K562 (cell line): ENCODE measurements around the gene DGCR6. TPM values are rescaled to one million over a fixed set of nuclear protein-coding genes. Genes with fewer than 3 reads are reported as not detected.

Experiments
- ATAC-seq: fragments of 200-7000 bp; cut with Tn5 transposase; 3 replicates; pipeline ENCODE4 v1.9.1; 2020; ENCODE audit warnings: moderate library complexity
- Bru-seq: library from RNA; stranded (reverse); fragments of 400-500 nt; gene quantifications from one replicate; lab custom pipeline; 2021; lab: Mats Ljungman, UMichigan
- BruChase-seq, 2 experiments: library from RNA; stranded (reverse); fragments of 400-500 nt; gene quantifications; one replicate each; lab custom pipeline; 2021; lab: Mats Ljungman, UMichigan
- BruUV-seq: library from RNA; stranded (reverse); fragments of 400-500 nt; replicated peaks from 2 replicates; lab custom pipeline; 2021; lab: Mats Ljungman, UMichigan
- CTCF ChIA-PET: fragments of 300-600 bp; formaldehyde crosslinking; extraction: SDS; loops from one replicate; lab custom pipeline; 2021; ENCODE audit warnings: low intra/inter-chr PET ratio; lab: Yijun Ruan, JAX
- POLR2A ChIA-PET: fragments of 300-600, 350-650 bp; sonication (Branson Sonifier 250); formaldehyde crosslinking; extraction: SDS; loops from one replicate; lab custom pipeline; 2021; ENCODE audit warnings: antibody characterized with exemption, inconsistent platforms; lab: Yijun Ruan, JAX
- DNase-seq, 4 experiments: peaks; one replicate each; pipeline versions ENCODE4 v3.0.0 to v3.0.0-alpha.2; 2011 to 2018; ENCODE audit warnings: low spot score in 3 of 4, mixed read lengths in 3 of 4; ENCODE audit errors: extremely low read depth in 1 of 4
- FAIRE-seq: peaks from 2 replicates; lab custom pipeline; 2011; peaks lifted over from hg19 to GRCh38; lab: Jason Lieb, UNC
- H2AFZ ChIP-seq: 2 replicates; pipeline ENCODE4 v1.6.0; 2011; ENCODE audit warnings: low read depth, low read length, control low read depth, inconsistent platforms
- H3K27ac ChIP-seq: fragments of 200-600 bp; 3 replicates; pipeline ENCODE4 v1.8.0; 2011; ENCODE audit warnings: low read depth, mild to moderate bottlenecking, control low read depth, inconsistent platforms, low read length, moderate library complexity, mixed read lengths; ENCODE audit errors: extremely low read depth
- H3K27me3 ChIP-seq, 2 experiments: fragments of 300-600 bp in 1 of 2; 2 replicates in 1 of 2; 3 replicates in 1 of 2; pipeline versions ENCODE4 v1.6.0 to v1.8.0; 2011; ENCODE audit warnings: inconsistent platforms in 2 of 2, low read length in 2 of 2, mild to moderate bottlenecking in 1 of 2, mixed read lengths in 1 of 2, moderate library complexity in 1 of 2; ENCODE audit not compliant: control insufficient read depth in 2 of 2, insufficient read depth in 2 of 2
- H3K36me3 ChIP-seq: fragments of 300-600 bp; 3 replicates; pipeline ENCODE4 v1.8.0; 2011; ENCODE audit warnings: mild to moderate bottlenecking, low read length, inconsistent platforms; ENCODE audit not compliant: control insufficient read depth, insufficient read depth
- H3K4me1 ChIP-seq, 2 experiments: fragments of 200-600 bp in 1 of 2; replicated peaks in 1 of 2; 2 replicates in 1 of 2; 3 replicates in 1 of 2; pipeline versions ENCODE4 v1.5.1 to v1.8.0; 2011; ENCODE audit warnings: inconsistent platforms in 2 of 2, low read length in 2 of 2, mild to moderate bottlenecking in 1 of 2, mixed read lengths in 1 of 2, moderate library complexity in 1 of 2; ENCODE audit not compliant: control insufficient read depth in 2 of 2, insufficient read depth in 2 of 2
- H3K4me2 ChIP-seq: 2 replicates; pipeline ENCODE4 v1.6.1; 2011; ENCODE audit warnings: low read length, control low read depth, inconsistent platforms, mixed read lengths; ENCODE audit not compliant: insufficient read depth
- H3K4me3 ChIP-seq: fragments of 200-600 bp; sonication (generic), shearing (Covaris generic); 2 replicates; pipeline ENCODE4 v1.5.1; 2016; ENCODE audit warnings: control low read depth, inconsistent platforms
- H3K79me2 ChIP-seq: fragments of 200-600 bp; 3 replicates; pipeline ENCODE4 v1.8.0; 2011; ENCODE audit warnings: low read length, inconsistent platforms; ENCODE audit not compliant: control insufficient read depth, insufficient read depth
- H3K9ac ChIP-seq, 2 experiments: 2 replicates each; pipeline versions ENCODE4 v1.6.0 to v1.6.1; 2011; ENCODE audit warnings: low read depth in 2 of 2, low read length in 2 of 2, control low read depth in 1 of 2, inconsistent platforms in 1 of 2, mild to moderate bottlenecking in 1 of 2, mixed read lengths in 1 of 2; ENCODE audit not compliant: insufficient read depth in 1 of 2
- H3K9me1 ChIP-seq: one replicate; pipeline ENCODE4 v1.6.0; 2011; ENCODE audit warnings: inconsistent platforms, mild to moderate bottlenecking, low read length, moderate library complexity; ENCODE audit not compliant: control insufficient read depth, insufficient read depth
- H3K9me3 ChIP-seq: replicated peaks from 2 replicates; pipeline ENCODE4 v1.5.1; 2011; ENCODE audit warnings: low read depth, low read length, inconsistent platforms; ENCODE audit not compliant: control insufficient read depth, insufficient read depth
- H4K20me1 ChIP-seq: replicated peaks from 2 replicates; pipeline ENCODE4 v1.6.1; 2011; ENCODE audit warnings: low read length, inconsistent platforms, mixed read lengths; ENCODE audit not compliant: control insufficient read depth, insufficient read depth
- HMG20A ChIP-seq: fragments of 450-650 bp; formaldehyde crosslinking; conservative IDR thresholded peaks from 2 replicates; pipeline ENCODE4 v1.4.0; 2020; ENCODE audit warnings: mild to moderate bottlenecking, mixed read lengths
- MTA1 ChIP-seq: fragments of 450-650 bp; IDR thresholded peaks from 2 replicates; pipeline ENCODE4 v1.6.1; 2017; ENCODE audit warnings: borderline replicate concordance
- ZNF436 ChIP-seq: fragments of 250-450, 450-650 bp; sonication (Bioruptor Pico); formaldehyde crosslinking; IDR thresholded peaks from 2 replicates; pipeline ENCODE4 v1.7.0; 2020; ENCODE audit warnings: mild to moderate bottlenecking
- WGBS: fragments of 100-300 bp; shearing (Covaris generic); methylation state at CpG from one replicate; pipeline ENCODE4 v1.1.6; 2016; ENCODE audit warnings: low coverage, mixed read lengths; ENCODE audit not compliant: insufficient coverage; ENCODE audit errors: missing lambda C conversion rate; 5-methylcytosine and 5-hydroxymethylcytosine counted together
- in situ Hi-C: fragments of 300-500 bp; cut with MboI; formaldehyde crosslinking; loops from 4 replicates; pipeline ENCODE4 v1.15.0; 2018; ENCODE audit warnings: inconsistent platforms, mixed read lengths
- intact Hi-C: fragments of 100-400 bp; cut with micrococcal nuclease; formaldehyde crosslinking; loops from 2 replicates; pipeline ENCODE4 v1.14.2; 2022
- long read RNA-seq, 3 experiments: library from polyadenylated mRNA in 2 of 3; library from RNA in 1 of 3; unstranded in 2 of 3; stranded (forward) in 1 of 3; transcript quantifications; one replicate each; pipeline ENCODE4 v2.0.0, GENCODE V29; 2019 to 2022
- polyA minus RNA-seq, 3 experiments: library from RNA; depleted of rRNA, polyadenylated mRNA; stranded (reverse); fragments of >200 nt; gene quantifications; 2 replicates each; pipeline ENCODE4 v1.2.3, GENCODE V29; 2011
- polyA plus RNA-seq, 8 experiments: library from polyadenylated mRNA; depleted of rRNA in 4 of 8; stranded (reverse) in 5 of 8; unstranded in 3 of 8; fragments of >200 nt; fragmentation: Nextera tagmentation in 2 of 8; fragmentation: Illumina TruSeq in 1 of 8; extraction: Ambion mirVana in 2 of 8; extraction: Trizol in 1 of 8; gene quantifications; 2 replicates each; pipeline versions ENCODE4 v1.2.1 to v1.2.3, GENCODE V29; 2011 to 2014; ENCODE audit warnings: inconsistent platforms in 1 of 8, missing spikeins in 1 of 8
- total RNA-seq, 7 experiments: library from RNA; depleted of rRNA in 6 of 7; stranded (reverse); fragments of >200 nt in 6 of 7; fragmentation: Illumina TruSeq in 2 of 7; extraction: Trizol in 2 of 7; gene quantifications; 2 replicates each; pipeline versions ENCODE4 v1.2.1 to v1.2.3, GENCODE V29; 2011 to 2021; ENCODE audit warnings: low replicate concordance in 1 of 7

Gene DGCR6
- total RNA-seq (2011; cell fraction: chromatin; rRNA removed; ENCODE audit: low replicate concordance), result 3.8 and 8.7 TPM in 2 replicates
- 9.1 and 10.7 TPM in 2 replicates for total RNA-seq (2011; cell fraction: nucleolus; rRNA removed)
- 5.1 and 6.2 TPM in 2 replicates for total RNA-seq (2011; cell fraction: nucleoplasm; rRNA removed)
- total RNA-seq (2014; rRNA removed) (1.9 and 2.9 TPM in 2 replicates), total RNA-seq (2014; rRNA removed; fragmentation: Illumina TruSeq; extraction: Trizol) (1.3 and 1.4 TPM in 2 replicates), total RNA-seq (2015; rRNA removed; fragmentation: Illumina TruSeq; extraction: Trizol) (0.60 and 1.4 TPM in 2 replicates), total RNA-seq (2021) (2.0 and 2.7 TPM in 2 replicates), polyA plus RNA-seq (2011; rRNA removed) (1.5 and 1.8 TPM in 2 replicates), polyA plus RNA-seq (2014; fragmentation: Illumina TruSeq; extraction: Trizol) (0.79 and 2.0 TPM in 2 replicates), polyA plus RNA-seq (2014; fragmentation: Nextera tagmentation; extraction: Ambion mirVana) (under 1 TPM in 1 of 2 experiments, not detected in 1; 0.32 TPM), polyA plus RNA-seq (2014; rRNA removed) (2.4 and 3.8 TPM in 2 replicates), polyA minus RNA-seq (2011; rRNA and poly(A)+ RNA removed) (0.70 and 1.1 TPM in 2 replicates), Bru-seq, nascent RNA (percentile 11 among the genes with signal in this experiment), BruChase-seq, experiment 1, labeled RNA remaining after a 2-hour chase (not detected), BruChase-seq, experiment 2, labeled RNA remaining after a 6-hour chase (not detected)
- polyA plus RNA-seq (2011; cell fraction: cytosol; rRNA removed), result 1.7 and 3.2 TPM in 2 replicates
- polyA plus RNA-seq (2011; cell fraction: nucleus; rRNA removed), result 9.6 and 11.7 TPM in 2 replicates
- polyA plus RNA-seq (2012), result 1.1 and 2.2 TPM in 2 replicates
- 1.5 and 2.7 TPM in 2 replicates for polyA minus RNA-seq (2011; cell fraction: cytosol; rRNA and poly(A)+ RNA removed)
- 7.1 and 8.0 TPM in 2 replicates for polyA minus RNA-seq (2011; cell fraction: nucleus; rRNA and poly(A)+ RNA removed)
- long read RNA-seq, experiment 1, result 0 reads
- long read RNA-seq, experiment 2, partial matches to known transcripts, result 2 of 3 reads
- long read RNA-seq, experiment 2, other reads (novel, unspliced or antisense), result 0 of 3 reads
- long read RNA-seq, experiment 3, partial matches to known transcripts, result 0 of 1 reads
- long read RNA-seq, experiment 3, other reads (novel, unspliced or antisense), result 1 of 1 reads

DNA sequence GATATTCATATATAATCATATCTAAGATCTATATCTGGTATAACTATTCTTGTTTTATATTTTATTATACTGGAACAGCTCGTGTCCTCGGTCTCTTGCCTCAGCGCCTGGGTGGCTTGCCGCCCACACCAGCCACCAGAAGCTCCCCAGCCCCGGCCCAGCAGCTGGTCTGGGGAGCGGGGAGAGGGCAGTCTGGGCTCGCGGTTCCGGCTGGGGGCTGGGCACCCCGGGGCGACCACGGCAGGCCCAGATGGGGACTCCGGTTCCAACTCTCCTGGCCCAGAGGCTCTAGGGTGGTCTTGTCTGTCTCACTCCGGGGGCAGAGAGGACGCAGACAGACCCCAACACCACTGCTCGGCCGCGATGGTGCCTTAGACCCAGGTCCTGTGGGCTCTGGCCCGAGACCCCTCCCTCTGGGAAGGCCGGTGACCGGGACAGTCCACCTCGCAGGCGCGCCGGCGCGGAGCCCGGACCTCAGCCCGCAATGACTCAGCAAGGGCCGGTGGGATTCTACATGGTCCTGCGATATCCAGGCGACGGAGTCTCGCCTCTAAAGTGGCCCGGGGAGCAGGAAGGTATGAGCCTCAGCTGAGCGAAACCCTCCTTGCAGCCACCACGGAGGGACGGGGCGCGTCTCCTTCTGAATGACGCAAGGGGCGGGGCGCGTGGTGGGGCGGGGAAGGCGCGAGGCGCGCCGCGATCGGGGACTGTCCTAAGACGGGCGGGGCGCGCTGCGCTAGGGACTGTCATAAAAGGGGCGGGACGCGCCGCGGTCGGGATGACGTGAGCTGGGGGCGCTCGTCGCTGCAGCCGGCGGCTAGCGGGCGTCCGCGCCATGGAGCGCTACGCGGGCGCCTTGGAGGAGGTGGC is at the start of gene DGCR6:
DGCR6 (plus strand) TSS at position 781 of the 870 bp plus-strand sequence; CDS start at position 836, 55 bp downstream.
- WGBS, result no CpG with 5 or more reads among the region's 77 CpGs
- FAIRE-seq, result peak; percentile 77
- H3K4me2 ChIP-seq, result no peak within 1 kb of the TSS

More for the DNA sequence above, at the start of gene DGCR6:
- Histone ChIP-seq H2AFZ (no peak within 1 kb of the TSS), H3K27me3 (no peaks in the 10 kb centered on the region), H4K20me1 (no peaks in the 10 kb centered on the region), H3K4me3 (no peak within 1 kb of the TSS), H3K27ac (no peak within 1 kb of the TSS), H3K9ac (no peak within 1 kb of the TSS), H3K9me3 (no peaks in the 10 kb centered on the region), H3K79me2 (no peaks in the 10 kb centered on the region), H3K36me3 (no peaks in the 10 kb centered on the region), H3K4me1 (no peaks in the 10 kb centered on the region), H3K9me1 (no peaks in the 10 kb centered on the region)
- ChIA-PET CTCF (no interaction called here), POLR2A (interaction anchor here (0.6 to 1.2 kb wide), 4 partner anchors 8 to 864 kb away, joined by 3 read pairs; no protein-coding TSS in a partner anchor)
- no peak for DNase-seq
- in situ Hi-C loops (no loop called here), intact Hi-C loops (no loop called here)
- ATAC-seq, result peak; percentile 98
- no TSS peak for BruUV-seq
- no peak for TF ChIP-seq ZNF436
- no peak for TF ChIP-seq MTA1
- no peak for TF ChIP-seq HMG20A (CRISPR knock-in tag)
